ENCODE results near the gene AFF3.

Gene AFF3

GRCh38 chr2:99877963-99878362 lies 264.4 kb downstream of the AFF3 start:
- peak in 1 of 2 experiments; percentile 32 for DNase-seq

GRCh38 chr2:99876956-99877355 lies 265.4 kb downstream of the AFF3 start:
- no peak for DNase-seq

- DNase-seq = no peak
Measured at GRCh38 chr2:99875627-99876201, 266.7 kb downstream of the AFF3 start.

- no peak for DNase-seq
Measured at GRCh38 chr2:99868260-99868659, 274.1 kb downstream of the AFF3 start.

GRCh38 chr2:99867770-99868169 lies 274.6 kb downstream of the AFF3 start:
- no peak for DNase-seq

- DNase-seq = no peak
Measured at GRCh38 chr2:99865818-99866676, 276.3 kb downstream of the AFF3 start.

GRCh38 chr2:99864561-99865553 lies 277.5 kb downstream of the AFF3 start:
- no peak for DNase-seq

GRCh38 chr2:99863903-99864270 lies 278.5 kb downstream of the AFF3 start:
- no peak for DNase-seq

GRCh38 chr2:99863236-99863902 lies 279.0 kb downstream of the AFF3 start:
- DNase-seq = no peak

GRCh38 chr2:99862566-99862965 lies 279.8 kb downstream of the AFF3 start:
- DNase-seq = no peak

GRCh38 chr2:99861376-99861760 lies 281.0 kb downstream of the AFF3 start:
- no peak for DNase-seq

- no peak for DNase-seq
Measured at GRCh38 chr2:99860720-99861375, 281.5 kb downstream of the AFF3 start.

- DNase-seq = no peak
Measured at GRCh38 chr2:99858951-99859596, 283.3 kb downstream of the AFF3 start.

GRCh38 chr2:99857867-99858444 lies 284.4 kb downstream of the AFF3 start:
- DNase-seq = no peak

GRCh38 chr2:99857372-99857771 lies 285.0 kb downstream of the AFF3 start:
- DNase-seq = no peak

- no peak for DNase-seq
Measured at GRCh38 chr2:99856119-99856518, 286.3 kb downstream of the AFF3 start.

GRCh38 chr2:99854236-99854852 lies 288.0 kb downstream of the AFF3 start:
- DNase-seq = no peak

- DNase-seq = no peak
Measured at GRCh38 chr2:99852956-99853355, 289.4 kb downstream of the AFF3 start.

GRCh38 chr2:99852376-99852934 lies 289.9 kb downstream of the AFF3 start:
- no peak for DNase-seq

GRCh38 chr2:99851811-99852210 lies 290.6 kb downstream of the AFF3 start:
- DNase-seq = no peak

- no peak for DNase-seq
Measured at GRCh38 chr2:99851089-99851488, 291.3 kb downstream of the AFF3 start.
